CD14-positive monocyte (primary cell): Measurements from ENCODE around the gene ZBTB32. TPM values are rescaled to one million over a fixed set of nuclear protein-coding genes. Genes with fewer than 3 reads are reported as not detected.

ENCODE experiments used
- DNase-seq, 3 donors: peaks; one replicate each; pipeline ENCODE4 v3.0.0-alpha.2; 2011 to 2022
- H2AFZ ChIP-seq: 2 replicates; pipeline ENCODE4 v1.6.0; 2012; ENCODE audit warnings: mild to moderate bottlenecking, low read depth, low read length, inconsistent platforms; ENCODE audit not compliant: insufficient read depth, poor library complexity, severe bottlenecking
- H3K27ac ChIP-seq, 2 donors: 1 replicate in 1 of 2; 2 replicates in 1 of 2; pipeline ENCODE4 v1.5.1; 2012 to 2013; ENCODE audit warnings: low read length in 2 of 2, control low read depth in 1 of 2, inconsistent platforms in 1 of 2, low read depth in 1 of 2, mild to moderate bottlenecking in 1 of 2
- H3K27me3 ChIP-seq, 2 donors: one replicate each; pipeline versions ENCODE4 v1.6.0 to v1.6.1; 2011 to 2013; ENCODE audit warnings: low read length in 2 of 2; ENCODE audit not compliant: control insufficient read depth in 2 of 2, insufficient read depth in 2 of 2
- H3K36me3 ChIP-seq, 2 donors: replicated peaks in 1 of 2; 1 replicate in 1 of 2; 2 replicates in 1 of 2; pipeline versions ENCODE4 v1.5.1 to v1.6.1; 2012 to 2013; ENCODE audit warnings: low read length in 2 of 2, control low read depth in 1 of 2, inconsistent platforms in 1 of 2, mild to moderate bottlenecking in 1 of 2; ENCODE audit not compliant: insufficient read depth in 2 of 2, control insufficient read depth in 1 of 2
- H3K4me1 ChIP-seq, 2 donors: 1 replicate in 1 of 2; 2 replicates in 1 of 2; pipeline versions ENCODE4 v1.5.1 to v1.6.1; 2012 to 2013; ENCODE audit warnings: low read length in 2 of 2, control low read depth in 1 of 2, inconsistent platforms in 1 of 2, mild to moderate bottlenecking in 1 of 2, moderate library complexity in 1 of 2; ENCODE audit not compliant: insufficient read depth in 2 of 2, control insufficient read depth in 1 of 2
- H3K4me2 ChIP-seq: replicated peaks from 2 replicates; pipeline ENCODE3; 2012; ENCODE audit warnings: low read length, moderate library complexity, mild to moderate bottlenecking; ENCODE audit not compliant: poor library complexity, severe bottlenecking; ENCODE audit errors: extremely low read depth
- H3K4me3 ChIP-seq, 3 experiments: fragments of 200-600 bp in 1 of 3; sonication (generic) in 1 of 3; replicated peaks in 1 of 3; 1 replicate in 2 of 3; 2 replicates in 1 of 3; pipeline ENCODE4 v1.5.1; 2011 to 2013; ENCODE audit warnings: low read length in 3 of 3, mild to moderate bottlenecking in 3 of 3, control low read depth in 2 of 3, low read depth in 2 of 3, inconsistent platforms in 1 of 3, moderate library complexity in 1 of 3
- H3K79me2 ChIP-seq: 2 replicates; pipeline ENCODE4 v1.6.0; 2012; ENCODE audit warnings: mild to moderate bottlenecking, control low read depth, inconsistent platforms, low read length, moderate library complexity; ENCODE audit not compliant: insufficient read depth
- H3K9ac ChIP-seq: 2 replicates; pipeline ENCODE4 v1.6.0; 2017; ENCODE audit warnings: low read length, mild to moderate bottlenecking; ENCODE audit not compliant: insufficient read depth, poor library complexity, severe bottlenecking
- H3K9me3 ChIP-seq, 2 donors: replicated peaks in 1 of 2; 1 replicate in 1 of 2; 2 replicates in 1 of 2; pipeline versions ENCODE4 v1.5.1 to v1.6.1; 2012 to 2013; ENCODE audit warnings: low read length in 2 of 2, control low read depth in 1 of 2; ENCODE audit not compliant: control insufficient read depth in 1 of 2, insufficient read depth in 1 of 2
- H4K20me1 ChIP-seq: 2 replicates; pipeline ENCODE4 v1.6.0; 2012; ENCODE audit warnings: mild to moderate bottlenecking, low read length, control low read depth, moderate library complexity; ENCODE audit not compliant: insufficient read depth
- H3K27ac Mint-ChIP-seq, 7 donors: one replicate each; pipeline ENCODE4 v1.8.0; 2020; ENCODE audit warnings: mild to moderate bottlenecking in 7 of 7, mixed read lengths in 7 of 7, moderate library complexity in 6 of 7, inconsistent platforms in 2 of 7
- H3K27me3 Mint-ChIP-seq, 3 donors: one replicate each; pipeline ENCODE4 v1.8.0; 2021 to 2022; ENCODE audit warnings: low read depth in 3 of 3, mild to moderate bottlenecking in 3 of 3, mixed read lengths in 3 of 3, moderate library complexity in 3 of 3, inconsistent platforms in 1 of 3
- H3K36me3 Mint-ChIP-seq, 2 donors: one replicate each; pipeline ENCODE4 v1.8.0; 2020; ENCODE audit warnings: mixed read lengths in 2 of 2, inconsistent platforms in 1 of 2, mild to moderate bottlenecking in 1 of 2
- H3K4me1 Mint-ChIP-seq: one replicate; pipeline ENCODE4 v1.8.0; 2020; ENCODE audit warnings: mild to moderate bottlenecking, mixed read lengths
- H3K4me3 Mint-ChIP-seq, 2 donors: one replicate each; pipeline ENCODE4 v1.8.0; 2020; ENCODE audit warnings: mild to moderate bottlenecking in 2 of 2, mixed read lengths in 2 of 2, moderate library complexity in 1 of 2
- H3K9me3 Mint-ChIP-seq, 7 donors: one replicate each; pipeline ENCODE4 v1.8.0; 2020 to 2022; ENCODE audit warnings: mixed read lengths in 7 of 7, mild to moderate bottlenecking in 6 of 7, moderate library complexity in 6 of 7, inconsistent platforms in 2 of 7
- CTCF ChIP-seq: fragments of 200-600 bp; IDR thresholded peaks from one replicate; pipeline ENCODE4 v1.8.0; 2022; ENCODE audit warnings: antibody characterized with exemption, mild to moderate bottlenecking
- WGBS: methylation state at CpG from one replicate; pipeline ENCODE4 v1.1.5; 2013; ENCODE audit warnings: missing lambda C conversion rate; ENCODE audit not compliant: insufficient coverage; 5-methylcytosine and 5-hydroxymethylcytosine counted together
- intact Hi-C, 2 donors: fragments of 100-400 bp; cut with micrococcal nuclease; formaldehyde crosslinking; loops; one replicate each; pipeline versions ENCODE4 v1.15.0 to v1.15.1; 2023
- polyA plus RNA-seq, 3 donors: library from polyadenylated mRNA; depleted of rRNA in 1 of 3; unstranded in 2 of 3; stranded (reverse) in 1 of 3; fragments of 300-500 nt in 2 of 3; fragments of >200 nt in 1 of 3; fragmentation: Illumina TruSeq in 2 of 3; gene quantifications; 1 replicate in 2 of 3; 2 replicates in 1 of 3; pipeline ENCODE4 v1.2.3, GENCODE V29; 2012 to 2021

ZBTB32 gene
- polyA plus RNA-seq, 3 donors: 0.05 TPM; not detected in 2

- Histone ChIP-seq H2AFZ (no peak overlapping the region), H3K9ac (no peak overlapping the region), H3K4me3 (no peak overlapping the region), H3K4me1 (peaks cover 0 to 6% of the 10 kb centered on the region in 2 donors), H3K36me3 (peaks cover 0 to 9% of the 10 kb centered on the region in 2 donors), H4K20me1 (no peaks in the 10 kb centered on the region), H3K9me3 (peaks cover 0 to 7% of the 10 kb centered on the region in 2 donors), H3K79me2 (no peaks in the 10 kb centered on the region), H3K27ac (no peak overlapping the region), H3K4me2 (no peak overlapping the region), H3K27me3 (peaks cover 9 to 29% of the 10 kb centered on the region in 2 donors)
- H3K9me3 Mint-ChIP-seq: peaks cover 0 to 9% (median 0%) of the 10 kb centered on the region in 7 donors
- peaks cover 42 to 51% (median 50%) of the 10 kb centered on the region in 3 donors for H3K27me3 Mint-ChIP-seq
- peaks cover 6% of the 10 kb centered on the region for H3K4me1 Mint-ChIP-seq
- WGBS: 87% methylated on average over 6 of the region's 6 CpGs
- intact Hi-C loops: no loop called here
- DNase-seq: no peak
- no peak for TF ChIP-seq CTCF
- peaks cover 0 to 2% of the 10 kb centered on the region in 2 donors for H3K36me3 Mint-ChIP-seq
- H3K27ac Mint-ChIP-seq: no peak overlapping the region
- H3K4me3 Mint-ChIP-seq: peak overlapping the region in 1 of 2 donors; percentile 30
Measured at GRCh38 chr19:35669566-35669965, 34.8 kb upstream of the ZBTB32 start.

GRCh38 chr19:35669974-35670373, 34.4 kb upstream of the ZBTB32 start:
- WGBS: 71% methylated on average over 3 of the region's 4 CpGs
- Histone ChIP-seq H4K20me1 (no peaks in the 10 kb centered on the region), H3K4me3 (no peak overlapping the region), H2AFZ (no peak overlapping the region), H3K27me3 (peaks cover 9 to 32% of the 10 kb centered on the region in 2 donors), H3K9me3 (peaks cover 0 to 7% of the 10 kb centered on the region in 2 donors), H3K4me1 (peaks cover 0 to 6% of the 10 kb centered on the region in 2 donors), H3K4me2 (no peak overlapping the region), H3K9ac (no peak overlapping the region), H3K36me3 (peaks cover 0 to 7% of the 10 kb centered on the region in 2 donors), H3K79me2 (no peaks in the 10 kb centered on the region), H3K27ac (no peak overlapping the region)
- TF ChIP-seq CTCF: no peak
- intact Hi-C loops: no loop called here
- Mint-ChIP-seq H3K4me3 (peak overlapping the region in 1 of 2 donors; percentile 30), H3K36me3 (peaks cover 0 to 2% of the 10 kb centered on the region in 2 donors), H3K4me1 (peaks cover 6% of the 10 kb centered on the region), H3K9me3 (peaks cover 0 to 9% (median 0%) of the 10 kb centered on the region in 7 donors), H3K27me3 (peaks cover 46 to 55% (median 54%) of the 10 kb centered on the region in 3 donors), H3K27ac (no peak overlapping the region)
- no peak for DNase-seq
